ENCODE measurements around the gene MCHR1.
"Not testable (repeated sequence)": the region's sequence is repeated elsewhere in the genome, so short reads cannot be mapped to it uniquely, and the experiment has no call there.

MCHR1 gene

GRCh38 chr22:40671369-40671768 lies 7.9 kb upstream of the MCHR1 start:
- Mint-ChIP-seq H3K36me3 (ENCODE audit: low read depth) (no peaks in the 10 kb centered on the region), H3K9me3 (peaks cover 3% of the 10 kb centered on the region), H3K27me3 (no peaks in the 10 kb centered on the region), H3K27ac (no peak overlapping the region), H3K4me3 (no peak overlapping the region), H3K4me1 (ENCODE audit: low read depth) (peaks cover 21% of the 10 kb centered on the region)

DNA sequence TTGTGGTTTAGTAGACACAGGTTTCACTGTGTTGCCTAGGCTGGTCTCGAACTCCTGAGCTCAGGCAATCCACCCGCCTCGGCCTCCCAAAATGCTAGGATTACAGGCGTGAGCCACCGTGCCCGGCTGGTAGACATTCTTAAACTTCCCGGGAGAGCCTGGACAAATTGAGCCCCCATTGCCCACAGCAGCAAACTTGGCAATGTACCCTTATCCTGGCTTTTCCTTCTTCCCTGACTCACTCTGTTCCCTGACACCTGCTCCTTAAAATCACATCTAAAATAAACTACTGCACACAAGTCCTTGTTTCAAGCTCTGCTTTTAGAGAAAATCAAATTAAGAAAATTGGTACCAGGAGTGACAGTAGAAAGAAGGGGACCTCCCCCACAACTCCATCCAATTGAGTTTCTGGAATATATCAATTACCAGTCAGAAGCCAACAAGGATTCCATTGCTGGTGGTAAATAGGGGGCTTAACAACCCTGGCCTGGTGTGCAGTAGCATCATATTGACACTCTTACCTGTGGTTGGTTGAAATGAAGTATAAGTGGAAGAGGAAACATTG lies 7.4 kb upstream of the MCHR1 start:
- Mint-ChIP-seq H3K9me3 (peaks cover 3% of the 10 kb centered on the region), H3K4me1 (ENCODE audit: low read depth) (peaks cover 21% of the 10 kb centered on the region)

DNA sequence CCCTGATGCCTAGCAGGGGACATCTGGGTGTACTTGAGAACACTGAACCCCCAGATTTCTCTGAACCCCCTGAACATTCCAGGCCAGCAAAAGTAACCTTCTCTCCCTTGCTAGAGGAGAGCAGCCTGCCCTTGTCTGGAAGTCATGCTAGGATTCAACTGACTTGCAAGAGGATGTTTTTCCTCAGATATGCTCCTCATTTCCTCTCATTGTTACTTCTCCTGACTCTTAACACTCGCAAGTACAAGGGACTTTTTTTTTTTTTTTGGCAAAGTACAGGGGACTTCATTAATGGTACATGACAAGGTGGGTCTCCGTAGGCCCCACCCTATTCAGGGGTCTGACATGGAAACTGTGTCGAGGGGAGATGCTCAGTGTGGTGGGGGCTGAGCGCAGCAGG lies 6.3 kb upstream of the MCHR1 start:
- Mint-ChIP-seq H3K9me3 (peaks cover 3% of the 10 kb centered on the region), H3K4me3 (no peak overlapping the region), H3K36me3 (ENCODE audit: low read depth) (no peaks in the 10 kb centered on the region), H3K27ac (no peak overlapping the region), H3K4me1 (ENCODE audit: low read depth) (peaks cover 19% of the 10 kb centered on the region), H3K27me3 (no peaks in the 10 kb centered on the region)

More for the DNA sequence above, 7.4 kb upstream of the MCHR1 start:
- no peak overlapping the region for H3K4me3 Mint-ChIP-seq
- no peaks in the 10 kb centered on the region for H3K27me3 Mint-ChIP-seq
- H3K36me3 Mint-ChIP-seq (ENCODE audit: low read depth): no peaks in the 10 kb centered on the region
- no peak overlapping the region for H3K27ac Mint-ChIP-seq

GRCh38 chr22:40674274-40674673 lies 5.0 kb upstream of the MCHR1 start:
- Mint-ChIP-seq H3K4me1 (ENCODE audit: low read depth) (peaks cover 8% of the 10 kb centered on the region), H3K36me3 (ENCODE audit: low read depth) (no peaks in the 10 kb centered on the region), H3K4me3 (no peak overlapping the region), H3K9me3 (no peaks in the 10 kb centered on the region), H3K27ac (no peak overlapping the region), H3K27me3 (peaks cover 1% of the 10 kb centered on the region)

DNA sequence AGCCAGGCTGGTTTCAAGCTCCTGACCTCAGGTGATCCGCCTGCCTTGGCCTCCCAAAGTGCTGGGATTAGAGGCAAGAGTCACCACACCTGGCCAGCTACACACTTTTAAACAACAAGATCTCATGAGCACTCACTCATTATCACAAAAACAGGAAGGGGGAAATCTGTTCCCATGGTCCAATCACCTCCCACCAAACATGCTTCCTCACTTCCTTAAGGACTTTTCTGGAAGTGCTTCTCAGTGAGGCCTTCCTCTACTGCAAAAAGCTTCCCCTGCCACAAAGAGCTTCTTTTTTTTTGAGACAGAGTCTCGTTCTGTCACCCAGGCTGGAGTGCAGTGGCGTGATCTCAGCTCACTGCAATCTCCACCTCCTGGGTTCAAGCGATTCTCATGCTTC lies 3.1 kb upstream of the MCHR1 start:
- not testable (repeated sequence) for H3K4me3 Mint-ChIP-seq; H3K4me1 Mint-ChIP-seq (ENCODE audit: low read depth); H3K36me3 Mint-ChIP-seq (ENCODE audit: low read depth); H3K9me3 Mint-ChIP-seq; H3K27ac Mint-ChIP-seq
- H3K27me3 Mint-ChIP-seq: peaks cover 15% of the 10 kb centered on the region

DNA sequence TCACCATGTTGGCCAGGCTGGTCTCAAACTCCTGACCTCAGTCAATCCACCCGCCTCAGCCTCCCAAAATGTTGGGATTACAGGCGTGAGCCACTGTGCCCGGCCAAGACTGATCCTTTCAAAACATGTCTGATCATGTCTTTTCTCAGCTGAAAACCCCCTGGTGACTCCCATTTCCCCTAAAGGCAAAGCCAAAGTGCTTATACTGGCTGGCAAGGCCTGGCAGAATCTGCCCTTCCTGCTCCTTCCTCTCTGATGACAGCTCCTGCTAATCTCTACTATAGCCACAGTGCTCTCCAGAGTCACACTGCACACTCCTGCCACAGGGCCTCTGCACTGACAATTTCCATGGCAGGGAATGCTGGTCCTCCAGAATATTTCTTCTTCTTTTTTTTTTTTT lies 2.6 kb upstream of the MCHR1 start:
- H3K27me3 Mint-ChIP-seq: peaks cover 15% of the 10 kb centered on the region
- H3K36me3 Mint-ChIP-seq (ENCODE audit: low read depth): no peaks in the 10 kb centered on the region
- H3K4me3 Mint-ChIP-seq: no peak overlapping the region
- H3K9me3 Mint-ChIP-seq: no peaks in the 10 kb centered on the region
- H3K4me1 Mint-ChIP-seq (ENCODE audit: low read depth): peaks cover under 1% of the 10 kb centered on the region
- no peak overlapping the region for H3K27ac Mint-ChIP-seq

- peaks cover 20% of the 10 kb centered on the region for H3K4me1 Mint-ChIP-seq (ENCODE audit: low read depth)
- no peak overlapping the region for H3K27ac Mint-ChIP-seq
- H3K36me3 Mint-ChIP-seq (ENCODE audit: low read depth): no peaks in the 10 kb centered on the region
- H3K4me3 Mint-ChIP-seq: no peak overlapping the region
- peaks cover 15% of the 10 kb centered on the region for H3K27me3 Mint-ChIP-seq
- no peaks in the 10 kb centered on the region for H3K9me3 Mint-ChIP-seq
These were observed 613 bp upstream of the MCHR1 start for GRCh38 chr22:40678493-40679248.

DNA sequence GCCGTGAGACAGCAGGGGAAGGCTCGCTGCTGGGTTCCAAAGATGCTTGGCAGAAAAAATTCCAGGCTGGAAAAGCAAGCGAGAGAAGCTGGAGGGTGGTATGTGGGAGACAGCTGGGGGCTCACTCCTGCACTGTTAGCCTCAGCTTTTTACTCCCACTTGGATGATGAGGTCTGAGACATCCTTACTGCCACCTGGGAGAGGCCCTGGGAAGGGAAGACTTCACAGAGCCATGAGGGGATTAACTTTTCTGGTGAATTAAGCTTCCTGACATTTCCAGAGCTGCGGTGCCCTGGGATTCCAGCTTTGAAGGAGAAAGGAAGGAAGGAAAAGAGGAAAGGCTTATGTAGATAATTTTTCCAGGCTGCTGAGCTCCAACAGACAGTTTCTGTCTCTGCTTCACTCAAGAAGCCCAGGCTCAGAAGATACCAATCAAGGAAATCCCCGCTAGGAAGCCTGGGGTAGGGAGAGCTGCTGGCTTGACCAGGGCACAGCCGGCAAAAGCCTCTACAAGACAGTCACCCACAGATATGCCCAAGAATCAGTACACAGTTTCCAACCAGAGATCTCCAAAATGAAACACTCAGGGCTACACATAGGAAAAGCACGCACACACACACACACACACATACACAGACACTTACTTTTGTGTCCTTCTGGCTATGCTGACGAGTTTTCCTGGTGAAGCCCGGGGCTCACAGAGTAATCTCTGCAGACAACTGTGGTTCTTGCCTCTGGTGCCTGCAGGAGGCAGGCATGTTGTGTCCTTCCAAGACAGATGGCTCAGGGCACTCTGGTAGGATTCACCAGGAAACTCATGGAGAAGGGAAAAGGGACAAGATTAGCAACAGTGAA lies 907 bp downstream of the MCHR1 start:
- no peak overlapping the region for H3K4me3 Mint-ChIP-seq
- peaks cover 20% of the 10 kb centered on the region for H3K4me1 Mint-ChIP-seq (ENCODE audit: low read depth)
- peaks cover 15% of the 10 kb centered on the region for H3K27me3 Mint-ChIP-seq
- H3K9me3 Mint-ChIP-seq: no peaks in the 10 kb centered on the region
- H3K27ac Mint-ChIP-seq: no peak overlapping the region
- H3K36me3 Mint-ChIP-seq (ENCODE audit: low read depth): no peaks in the 10 kb centered on the region

- H3K27ac Mint-ChIP-seq: no peak overlapping the region
- peaks cover 20% of the 10 kb centered on the region for H3K4me1 Mint-ChIP-seq (ENCODE audit: low read depth)
- H3K4me3 Mint-ChIP-seq: no peak overlapping the region
- no peaks in the 10 kb centered on the region for H3K9me3 Mint-ChIP-seq
- no peaks in the 10 kb centered on the region for H3K36me3 Mint-ChIP-seq (ENCODE audit: low read depth)
- H3K27me3 Mint-ChIP-seq: peaks cover 15% of the 10 kb centered on the region
These were observed 1.5 kb downstream of the MCHR1 start for GRCh38 chr22:40680819-40681183.

DNA sequence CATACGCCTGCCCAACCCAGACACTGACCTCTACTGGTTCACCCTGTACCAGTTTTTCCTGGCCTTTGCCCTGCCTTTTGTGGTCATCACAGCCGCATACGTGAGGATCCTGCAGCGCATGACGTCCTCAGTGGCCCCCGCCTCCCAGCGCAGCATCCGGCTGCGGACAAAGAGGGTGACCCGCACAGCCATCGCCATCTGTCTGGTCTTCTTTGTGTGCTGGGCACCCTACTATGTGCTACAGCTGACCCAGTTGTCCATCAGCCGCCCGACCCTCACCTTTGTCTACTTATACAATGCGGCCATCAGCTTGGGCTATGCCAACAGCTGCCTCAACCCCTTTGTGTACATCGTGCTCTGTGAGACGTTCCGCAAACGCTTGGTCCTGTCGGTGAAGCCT lies 2.2 kb downstream of the MCHR1 start:
- Mint-ChIP-seq H3K9me3 (no peaks in the 10 kb centered on the region), H3K27me3 (peaks cover 15% of the 10 kb centered on the region), H3K36me3 (ENCODE audit: low read depth) (no peaks in the 10 kb centered on the region), H3K4me3 (no peak overlapping the region), H3K27ac (no peak overlapping the region), H3K4me1 (ENCODE audit: low read depth) (peaks cover 20% of the 10 kb centered on the region)

DNA sequence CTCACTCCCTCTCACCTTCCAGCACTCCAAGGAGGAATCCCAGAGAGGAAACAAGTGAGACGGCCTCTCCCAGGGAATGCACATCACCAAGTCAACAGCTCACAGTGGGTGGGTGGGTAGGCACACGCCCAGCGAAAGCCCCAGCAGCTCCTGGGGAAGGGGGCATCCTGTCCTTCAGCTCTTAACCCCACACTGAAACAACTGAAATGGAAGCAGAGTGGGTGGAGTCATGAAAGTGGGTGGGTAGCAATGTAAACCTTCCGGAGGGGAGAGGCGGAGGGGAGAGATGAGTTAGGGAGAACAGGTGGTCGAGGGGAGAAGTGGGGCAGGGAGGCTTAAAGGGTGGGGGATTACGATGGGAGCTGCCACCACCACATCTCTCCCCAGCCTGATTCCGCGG lies 5.4 kb downstream of the MCHR1 start:
- Mint-ChIP-seq H3K4me1 (ENCODE audit: low read depth) (peaks cover 20% of the 10 kb centered on the region), H3K36me3 (ENCODE audit: low read depth) (no peaks in the 10 kb centered on the region)

GRCh38 chr22:40685406-40685805 lies 6.1 kb downstream of the MCHR1 start:
- no peaks in the 10 kb centered on the region for H3K36me3 Mint-ChIP-seq (ENCODE audit: low read depth)
- H3K4me3 Mint-ChIP-seq: no peak overlapping the region
- no peaks in the 10 kb centered on the region for H3K9me3 Mint-ChIP-seq
- H3K27me3 Mint-ChIP-seq: peaks cover 2% of the 10 kb centered on the region
- H3K27ac Mint-ChIP-seq: no peak overlapping the region
- H3K4me1 Mint-ChIP-seq (ENCODE audit: low read depth): peaks cover 20% of the 10 kb centered on the region

More for the DNA sequence above, 5.4 kb downstream of the MCHR1 start:
- Mint-ChIP-seq H3K27ac (peak overlapping the region; percentile 45), H3K27me3 (peaks cover 9% of the 10 kb centered on the region), H3K4me3 (peak overlapping the region; percentile 26), H3K9me3 (no peaks in the 10 kb centered on the region)

- H3K27ac Mint-ChIP-seq: no peak overlapping the region
- H3K9me3 Mint-ChIP-seq: no peaks in the 10 kb centered on the region
- no peak overlapping the region for H3K4me3 Mint-ChIP-seq
- H3K4me1 Mint-ChIP-seq (ENCODE audit: low read depth): peaks cover 9% of the 10 kb centered on the region
- H3K36me3 Mint-ChIP-seq (ENCODE audit: low read depth): no peaks in the 10 kb centered on the region
- H3K27me3 Mint-ChIP-seq: no peaks in the 10 kb centered on the region
These were observed 8.4 kb downstream of the MCHR1 start for GRCh38 chr22:40687706-40688105.

DNA sequence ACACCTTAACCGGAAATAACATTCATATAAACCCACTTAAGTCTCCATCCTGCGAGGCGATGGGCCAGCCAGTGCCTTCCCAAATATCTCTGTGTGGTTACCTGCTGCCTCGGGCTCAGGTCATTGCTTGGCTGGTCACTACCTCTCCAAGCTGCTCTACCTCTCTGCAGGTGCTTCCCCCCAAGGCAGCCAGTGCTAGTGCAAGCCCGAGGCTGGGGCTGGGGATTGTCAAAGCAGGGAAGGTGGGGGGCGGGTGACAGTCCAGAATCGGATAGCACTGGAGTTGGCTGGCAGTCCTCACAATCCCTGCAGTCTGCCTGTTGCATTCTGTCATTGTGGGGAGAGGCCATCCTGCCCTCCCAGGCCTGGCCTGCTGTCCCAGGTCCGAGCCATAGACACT lies 11.1 kb downstream of the MCHR1 start:
- Mint-ChIP-seq H3K27ac (no peak overlapping the region), H3K36me3 (ENCODE audit: low read depth) (no peaks in the 10 kb centered on the region), H3K27me3 (no peaks in the 10 kb centered on the region), H3K4me1 (ENCODE audit: low read depth) (no peaks in the 10 kb centered on the region), H3K9me3 (no peaks in the 10 kb centered on the region), H3K4me3 (no peak overlapping the region)

DNA sequence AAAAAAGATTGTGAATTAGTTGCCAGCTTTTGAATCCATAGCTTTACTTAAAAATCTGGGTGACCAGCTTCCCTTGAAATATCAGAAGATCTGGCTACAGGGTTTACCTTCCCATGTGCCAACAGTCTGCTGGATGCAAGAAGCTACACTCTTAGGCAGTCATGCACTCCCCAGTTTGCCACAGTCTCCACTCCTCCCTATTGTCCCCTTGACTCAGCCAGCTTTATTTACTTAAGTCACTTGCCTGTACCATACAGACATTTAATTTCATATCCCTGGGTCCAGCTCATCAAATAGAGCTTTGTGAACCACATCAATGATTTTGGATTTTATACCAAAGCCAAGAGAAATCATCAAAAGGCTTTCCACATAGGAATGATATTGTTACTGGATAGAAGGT lies 12.2 kb downstream of the MCHR1 start:
- H3K27ac Mint-ChIP-seq: no peak overlapping the region
- no peaks in the 10 kb centered on the region for H3K4me1 Mint-ChIP-seq (ENCODE audit: low read depth)
- no peaks in the 10 kb centered on the region for H3K9me3 Mint-ChIP-seq
- H3K4me3 Mint-ChIP-seq: no peak overlapping the region
- no peaks in the 10 kb centered on the region for H3K36me3 Mint-ChIP-seq (ENCODE audit: low read depth)
- H3K27me3 Mint-ChIP-seq: no peaks in the 10 kb centered on the region

Measured in stimulated activated naive CD8-positive, alpha-beta T cell treated with anti-CD3 and anti-CD28 coated beads, Interleukin-15, Interleukin-2, amounts not matched to agents 100 ng/mL and 50 ng/mL, for 24 hours (primary cell).